HG03097 (cell line): ENCODE data around the gene CALHM3.
"Not testable (repeated sequence)": the region's sequence is repeated elsewhere in the genome, so short reads cannot be mapped to it uniquely, and the experiment has no call there.

Source experiments
- ATAC-seq: cut with Tn5 transposase; IDR thresholded peaks from one replicate; pipeline ENCODE4 v1.9.1; 2021; ENCODE audit not compliant: unreplicated experiment, low FRiP score

CALHM3 gene

DNA sequence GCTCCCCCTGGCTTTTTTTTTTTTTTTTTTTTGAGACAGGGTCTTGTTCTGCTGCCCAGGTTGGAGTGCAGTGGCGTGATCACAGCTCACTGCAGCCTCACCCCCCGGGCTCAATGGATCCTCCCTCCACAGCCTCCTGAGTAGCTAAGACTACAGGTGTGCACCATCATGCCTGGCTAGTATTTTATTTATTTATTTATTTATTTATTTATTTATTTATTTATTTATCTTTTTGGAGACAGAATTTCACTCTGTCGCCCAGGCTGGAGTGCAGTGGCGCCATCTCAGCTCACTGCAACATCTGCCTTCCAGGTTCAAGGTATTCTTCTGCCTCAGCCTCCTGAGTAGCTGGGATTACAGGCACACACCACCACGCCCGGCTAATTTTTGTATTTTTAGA is 24.7 kb upstream of the CALHM3 start:
- not testable (repeated sequence) for ATAC-seq

DNA sequence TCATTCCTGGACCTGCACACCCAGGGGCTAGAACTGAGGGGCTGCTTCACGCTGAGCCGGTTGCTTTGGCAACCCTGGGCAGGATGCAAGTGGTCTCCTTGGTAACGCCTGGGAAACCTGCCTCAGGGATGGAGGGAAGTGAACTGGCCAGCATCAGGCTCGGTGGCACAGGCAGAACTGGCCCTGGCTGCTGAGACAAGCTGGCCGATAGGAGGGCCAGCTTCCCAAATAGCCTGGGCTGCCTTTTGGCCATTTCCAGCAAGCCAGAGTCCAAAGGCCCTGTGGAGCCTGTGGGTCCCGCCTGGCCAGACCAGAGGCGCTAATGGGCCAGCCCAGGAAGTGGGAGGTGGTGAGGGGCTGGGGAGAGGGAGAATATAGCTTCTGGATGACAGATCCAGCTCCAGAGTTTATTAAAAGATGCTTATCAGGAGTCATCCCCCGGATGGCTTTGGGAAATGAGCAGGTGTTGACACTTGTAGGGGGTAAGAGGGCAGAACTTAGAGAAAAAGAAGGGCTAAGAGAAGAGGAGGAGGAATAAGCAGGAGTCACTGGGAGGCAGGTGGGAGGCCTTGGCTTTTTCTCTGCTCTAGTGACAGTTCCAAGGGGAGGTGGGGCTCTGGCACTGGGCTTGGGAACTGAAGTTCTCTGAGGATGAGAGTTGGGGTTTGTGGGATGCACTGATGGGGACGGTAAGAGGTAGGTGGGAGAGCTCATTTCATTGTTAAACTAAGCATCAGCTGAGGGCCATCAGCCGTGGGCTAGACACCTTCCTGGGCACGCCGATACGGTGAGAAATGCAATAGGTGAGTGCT is 24.0 kb upstream of the CALHM3 start:
- ATAC-seq: no peak

DNA sequence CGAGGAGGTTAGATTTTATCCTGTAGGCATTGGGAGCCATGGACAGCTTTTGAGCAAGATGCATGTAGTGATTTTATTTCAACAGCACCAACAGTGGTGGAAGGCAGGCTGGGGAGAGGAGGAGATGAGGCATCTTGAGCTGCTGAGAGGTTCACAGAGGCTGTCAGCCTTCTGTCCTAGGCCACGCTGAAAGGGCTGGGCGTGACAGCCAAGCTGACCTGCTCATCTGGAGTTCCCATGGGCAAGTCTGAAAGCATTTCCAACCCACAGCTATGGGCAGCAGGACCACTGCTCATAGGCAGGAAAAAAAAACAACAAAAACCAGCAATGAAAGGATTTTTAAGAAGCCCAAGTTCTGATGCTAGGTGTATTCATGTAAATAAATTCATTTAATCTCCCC is 22.1 kb upstream of the CALHM3 start:
- ATAC-seq: no peak

DNA sequence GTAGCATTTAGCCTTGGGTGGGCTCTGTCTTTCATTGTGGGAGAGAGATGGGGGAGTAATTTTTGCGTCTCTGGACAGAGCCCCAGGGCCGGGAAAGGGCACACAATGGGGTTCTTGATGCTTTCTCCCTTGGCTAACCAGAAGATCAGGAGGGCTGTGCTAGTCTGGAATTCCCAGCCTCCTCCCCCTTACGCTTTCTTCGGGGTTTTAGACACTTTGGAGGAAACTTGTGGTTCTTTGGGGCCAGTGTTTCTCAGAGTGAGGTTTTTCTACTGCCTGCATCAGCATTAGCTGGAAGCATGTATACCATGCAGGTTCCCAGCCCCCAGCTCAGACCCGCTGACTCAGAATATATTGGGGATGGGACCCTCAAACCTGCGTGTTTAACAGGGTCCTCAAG is 21.4 kb upstream of the CALHM3 start:
- ATAC-seq: no peak

DNA sequence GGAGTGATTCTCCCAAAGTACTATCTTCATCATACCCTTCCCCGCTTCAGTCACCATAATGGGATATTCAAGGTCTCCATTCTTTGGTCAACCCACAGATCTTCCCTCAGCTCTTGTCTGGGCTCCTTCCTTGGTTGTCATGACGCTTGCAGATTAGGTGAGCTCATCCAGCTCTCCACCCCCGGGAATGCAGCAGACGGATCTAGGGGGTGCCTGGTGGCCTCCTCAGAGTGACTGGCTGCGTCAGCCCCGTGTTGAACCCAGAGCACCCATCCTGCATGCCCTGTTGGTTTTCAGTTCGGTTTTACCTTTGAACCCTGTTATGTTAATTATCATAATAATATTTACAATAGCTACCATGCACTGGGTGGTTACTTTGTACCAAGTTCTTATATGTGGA is 20.8 kb upstream of the CALHM3 start:
- ATAC-seq: no peak

DNA sequence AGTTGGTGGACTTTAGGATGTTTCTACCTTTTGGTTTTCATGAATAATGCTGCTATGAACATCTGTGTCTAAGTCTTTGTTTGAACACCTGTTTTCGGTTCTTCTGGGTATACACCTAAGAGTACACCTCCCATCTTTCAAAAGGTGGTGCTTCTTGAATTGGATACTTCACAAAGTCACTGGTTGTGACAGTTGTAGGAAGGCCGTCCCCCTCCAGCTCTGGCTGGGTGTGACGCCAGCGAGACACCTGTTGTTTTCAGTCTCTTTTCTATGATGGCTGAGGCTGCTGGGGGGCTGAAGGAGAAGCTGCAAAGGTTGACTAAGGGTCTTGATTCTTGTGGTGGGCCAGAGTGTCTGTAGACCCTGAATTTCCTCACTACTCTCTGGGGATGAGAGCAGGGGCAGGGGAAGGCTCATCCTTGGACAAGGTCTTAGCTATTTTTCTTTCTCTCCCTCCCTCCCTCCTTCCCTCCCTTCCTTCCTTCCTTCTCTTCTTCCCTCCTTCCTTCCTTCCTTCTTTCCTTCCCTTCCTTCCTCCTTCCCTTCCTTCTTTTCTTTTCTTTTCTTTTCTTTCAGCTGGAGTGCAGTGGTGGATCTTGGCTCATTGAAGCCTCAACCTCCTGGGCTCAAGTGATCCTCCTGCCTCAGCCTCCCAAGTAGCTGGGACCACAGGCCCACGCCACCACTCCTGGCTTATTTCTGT is 20.0 kb upstream of the CALHM3 start:
- no peak for ATAC-seq

DNA sequence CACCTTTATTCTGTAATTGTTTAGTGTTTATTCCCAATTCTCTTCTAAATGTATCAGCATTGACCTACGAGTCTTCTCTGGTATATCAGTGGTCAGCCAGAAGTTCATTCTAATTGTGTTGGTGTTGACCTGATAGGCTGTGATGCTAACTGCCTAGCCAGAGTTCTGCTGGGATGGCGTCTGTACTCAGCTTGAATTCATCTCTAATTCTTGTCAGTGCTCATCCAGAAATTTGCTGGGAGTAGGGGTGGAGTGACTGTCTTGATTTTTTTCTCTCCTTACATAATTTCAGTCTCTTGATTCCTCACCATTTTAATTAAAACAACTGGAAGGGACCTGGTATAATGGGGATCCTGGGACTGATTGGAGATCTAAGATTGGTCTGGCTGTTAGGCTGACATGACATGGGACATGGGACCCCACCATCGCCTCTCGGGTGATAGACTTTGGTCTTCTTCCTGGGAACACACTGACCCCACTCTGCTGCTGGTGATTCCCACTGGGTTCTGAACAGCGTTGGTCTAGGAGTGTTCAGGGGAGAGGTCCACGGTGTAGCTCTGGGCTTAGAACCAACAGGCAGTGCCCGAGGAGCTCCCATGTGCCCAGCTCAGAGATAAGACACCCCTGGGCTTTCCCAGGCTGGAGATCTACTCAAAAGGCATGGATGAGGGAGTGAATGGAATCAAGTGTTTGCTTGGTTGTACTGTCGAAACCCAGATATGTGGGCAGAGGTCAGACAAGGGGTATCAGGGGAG is 18.3 kb upstream of the CALHM3 start:
- ATAC-seq: no peak

DNA sequence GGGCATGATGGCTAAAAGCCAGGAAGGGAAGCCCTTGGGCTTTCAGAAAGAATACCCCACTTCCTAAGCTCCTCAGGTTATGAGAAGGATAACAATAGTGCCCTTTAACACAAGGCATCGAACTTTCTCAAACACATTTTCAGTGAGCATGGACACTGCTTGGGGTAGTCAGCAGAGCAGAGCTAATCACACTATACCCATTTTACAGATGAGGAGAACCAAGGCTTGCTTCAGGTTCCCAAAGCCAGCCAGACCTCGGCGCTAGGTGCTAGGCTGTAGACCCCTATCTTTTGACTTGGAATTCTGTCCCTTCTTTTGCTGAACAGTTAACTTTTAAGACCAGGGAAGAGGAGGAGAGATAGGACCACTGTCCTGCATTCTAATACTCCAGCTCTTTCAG is 16.3 kb upstream of the CALHM3 start:
- ATAC-seq: no peak

DNA sequence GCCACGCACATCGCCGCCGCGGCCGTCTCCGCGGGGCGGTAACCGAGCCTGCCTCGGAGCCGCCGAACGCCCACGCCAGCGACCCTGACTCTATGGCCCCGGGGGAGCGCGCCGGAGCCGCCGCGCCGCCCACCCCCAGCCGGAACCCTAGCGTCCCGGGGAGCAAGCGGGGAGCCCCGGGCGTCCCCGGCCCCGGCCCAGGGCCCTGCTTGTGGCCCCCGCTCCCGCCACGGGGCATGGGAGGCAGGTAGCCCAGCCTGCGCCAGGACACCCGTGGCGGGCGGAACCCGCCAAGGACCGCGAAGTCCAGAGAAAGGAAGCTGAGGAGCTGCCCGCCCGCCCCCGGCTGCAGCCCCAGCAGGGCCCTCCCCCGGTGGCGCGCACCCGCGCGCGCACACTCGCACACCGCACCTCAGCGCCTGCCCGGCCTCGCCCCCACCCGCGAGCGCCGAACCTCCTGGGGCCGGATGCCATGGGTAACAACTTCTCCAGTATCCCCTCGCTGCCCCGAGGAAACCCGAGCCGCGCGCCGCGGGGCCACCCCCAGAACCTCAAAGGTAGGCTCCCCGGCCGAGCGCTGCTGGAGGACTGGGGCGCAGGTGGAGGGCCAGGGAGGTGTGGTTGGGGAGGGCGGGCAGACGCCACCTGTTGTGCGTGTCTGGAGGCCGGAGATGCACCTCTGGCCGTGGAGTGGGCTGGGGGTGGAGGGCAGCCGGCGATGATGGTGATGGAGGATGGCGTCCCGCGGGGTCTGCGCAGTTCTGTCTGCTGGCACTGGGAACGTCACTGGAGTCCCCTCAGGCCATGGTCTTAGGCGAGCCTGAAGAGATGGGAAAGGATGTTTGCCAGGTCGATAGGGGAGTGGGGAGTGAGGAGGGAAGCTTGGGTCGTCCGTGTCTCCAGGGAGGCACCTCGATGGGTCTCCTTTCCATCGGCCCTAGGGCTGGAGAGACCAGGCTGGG is 15.2 kb upstream of the CALHM3 start:
- ATAC-seq: no peak

DNA sequence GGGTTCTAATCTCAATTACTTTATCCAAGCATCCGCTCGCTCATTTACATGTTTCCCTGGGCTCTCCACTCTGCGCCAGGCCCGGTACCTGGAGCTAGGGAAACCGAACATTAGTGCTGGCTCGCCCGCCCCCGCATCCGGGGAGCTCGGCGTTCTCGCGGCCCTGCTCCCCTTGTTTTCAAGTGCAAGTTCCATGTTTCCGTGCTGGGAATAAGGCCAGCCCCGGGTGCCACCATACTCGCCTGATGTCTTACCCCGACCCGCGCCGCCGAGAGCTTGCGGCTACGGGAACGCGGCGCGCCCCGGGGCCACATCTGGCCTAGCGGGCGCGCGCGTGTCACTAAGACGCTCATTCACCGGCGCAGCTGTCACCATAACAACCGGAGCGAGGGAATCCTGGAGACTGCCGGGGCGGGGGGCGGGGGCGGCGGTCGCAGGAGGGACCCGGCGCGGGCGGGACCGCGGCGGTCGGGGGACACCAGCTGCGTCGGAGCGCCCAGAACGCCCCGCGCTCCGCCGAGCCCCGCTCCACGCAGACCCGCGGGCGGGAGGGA is 14.4 kb upstream of the CALHM3 start, which contains the start of gene NEURL1:
Gene NEURL1, plus strand, starts transcription at position 344 of the 554 bp plus-strand sequence. CDS start 683 bp downstream, outside the sequence.
- ATAC-seq: no peak

DNA sequence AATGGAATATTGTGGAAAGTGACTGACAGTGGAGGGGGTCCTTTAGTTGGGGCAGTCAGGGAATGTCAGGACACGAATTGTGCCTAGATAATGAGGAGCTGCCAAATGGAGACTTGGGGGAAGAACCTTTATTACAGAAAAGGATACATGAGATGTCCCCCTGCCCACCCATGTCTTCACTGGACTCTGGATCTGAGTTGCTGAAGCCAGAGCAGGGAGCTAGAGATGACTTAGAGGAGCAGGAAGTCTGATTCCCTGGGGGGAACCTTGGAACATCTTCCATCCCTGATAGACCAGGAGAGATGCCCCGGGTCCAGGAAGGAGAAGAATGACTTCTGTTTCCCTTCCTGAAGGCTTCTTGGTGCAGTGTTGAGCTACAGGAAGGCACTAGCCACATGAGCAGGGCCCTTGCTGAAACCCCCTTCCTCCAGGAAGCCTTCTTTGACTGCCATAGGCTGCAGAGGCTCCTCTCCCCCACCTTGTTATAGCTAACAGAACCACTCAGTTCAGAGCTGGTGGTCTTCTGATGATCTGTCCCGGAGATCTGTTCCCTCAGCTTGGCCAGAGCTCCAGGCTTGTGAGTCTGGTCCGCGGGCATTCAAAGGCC is 13.7 kb upstream of the CALHM3 start:
- no peak for ATAC-seq

DNA sequence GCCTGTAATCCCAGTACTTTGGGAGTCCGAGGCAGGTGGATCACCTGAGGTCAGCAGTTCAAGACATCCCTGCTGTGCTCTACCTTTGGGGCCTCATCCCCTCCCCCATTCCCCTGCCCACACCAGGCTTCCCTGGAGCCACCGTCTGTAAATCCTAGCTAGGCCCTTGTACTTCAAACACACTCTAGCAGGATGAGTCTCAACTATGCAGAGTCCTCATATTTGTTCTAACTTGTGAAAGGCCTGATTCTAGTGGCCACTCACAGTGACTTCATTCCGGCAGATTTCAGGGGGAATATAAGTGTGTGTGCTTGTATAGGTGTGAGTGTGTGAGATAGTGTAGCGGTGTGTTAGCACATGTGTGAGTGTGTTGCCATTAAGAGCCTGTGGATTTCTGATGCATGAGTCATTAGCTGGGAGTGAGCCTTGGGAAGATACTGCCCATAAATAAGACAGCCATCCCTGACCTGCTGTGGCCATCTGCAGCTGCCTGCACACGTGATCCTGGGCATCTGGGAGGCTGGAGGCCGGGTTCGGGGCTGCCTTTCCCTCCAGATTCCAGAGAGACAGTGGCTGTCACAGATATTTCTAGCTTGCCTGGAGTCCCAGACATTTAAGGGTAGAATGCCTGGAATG is 12.8 kb upstream of the CALHM3 start:
- ATAC-seq: no peak

DNA sequence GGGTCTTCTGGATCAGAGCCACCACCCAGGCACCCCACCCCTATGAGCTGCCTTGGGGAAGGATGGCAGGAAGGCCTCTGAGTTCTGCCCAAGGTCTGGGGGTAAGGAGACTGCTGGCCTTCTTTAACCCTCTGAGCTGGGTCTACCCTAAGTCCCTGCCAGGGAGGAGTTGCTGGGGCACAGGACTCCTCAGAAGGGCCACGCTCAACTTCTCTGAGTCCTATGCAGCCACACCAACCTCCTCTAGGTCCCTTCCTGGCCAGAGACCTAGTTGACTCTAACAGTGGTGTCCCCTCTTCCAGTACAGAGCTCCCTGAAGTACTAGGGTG is 11.9 kb upstream of the CALHM3 start:
- ATAC-seq: no peak

DNA sequence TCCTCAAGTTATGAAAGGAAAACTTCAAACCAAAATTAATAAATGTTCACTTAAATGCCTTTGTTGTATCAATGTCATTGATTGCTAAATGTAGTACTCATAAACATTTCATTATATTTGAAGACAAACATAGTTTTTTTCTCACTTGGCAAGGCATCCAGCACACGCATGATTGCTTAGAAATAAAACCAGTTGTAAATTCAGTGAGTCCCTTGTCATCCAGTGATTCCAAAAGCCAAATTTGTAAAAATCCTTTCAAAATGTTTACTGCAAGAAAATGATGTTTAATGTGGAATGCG is 8.3 kb upstream of the CALHM3 start:
- ATAC-seq: no peak

DNA sequence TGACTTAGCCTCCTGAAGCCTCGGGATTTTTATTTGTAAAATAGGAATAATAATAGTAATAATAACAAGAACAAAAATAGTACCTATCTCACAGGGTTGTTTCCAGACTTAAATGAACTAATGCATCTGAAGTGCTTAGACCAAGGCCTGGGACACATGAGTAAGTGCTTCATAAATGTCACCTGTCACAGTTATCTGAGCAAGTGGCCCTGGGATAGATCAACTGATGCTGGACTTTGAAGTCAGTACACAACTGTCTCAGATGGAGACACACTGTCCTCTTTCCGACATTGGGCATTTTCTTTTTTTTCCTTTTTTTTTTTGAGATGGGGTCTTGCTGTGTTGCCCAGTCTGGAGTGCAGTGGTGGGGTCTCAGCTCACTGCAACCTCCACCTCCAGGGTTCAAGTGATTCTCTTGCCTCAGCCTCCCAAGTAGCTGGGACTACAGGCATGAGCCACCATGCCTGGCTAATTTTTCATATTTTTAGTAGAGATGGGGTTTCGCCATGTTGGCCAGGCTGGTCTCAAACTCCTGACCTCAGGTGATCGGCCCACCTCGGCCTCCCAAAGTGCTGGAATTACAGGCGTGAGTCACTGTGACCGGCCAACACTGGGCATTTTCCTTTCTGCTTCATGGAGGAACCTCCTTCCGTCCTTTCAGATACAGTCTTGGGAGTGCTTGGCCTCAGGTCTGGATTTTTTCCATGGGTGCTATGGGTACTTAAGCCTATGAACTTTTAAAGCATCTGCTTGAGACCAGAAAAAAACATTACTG is 7.8 kb upstream of the CALHM3 start:
- ATAC-seq: not testable (repeated sequence)

DNA sequence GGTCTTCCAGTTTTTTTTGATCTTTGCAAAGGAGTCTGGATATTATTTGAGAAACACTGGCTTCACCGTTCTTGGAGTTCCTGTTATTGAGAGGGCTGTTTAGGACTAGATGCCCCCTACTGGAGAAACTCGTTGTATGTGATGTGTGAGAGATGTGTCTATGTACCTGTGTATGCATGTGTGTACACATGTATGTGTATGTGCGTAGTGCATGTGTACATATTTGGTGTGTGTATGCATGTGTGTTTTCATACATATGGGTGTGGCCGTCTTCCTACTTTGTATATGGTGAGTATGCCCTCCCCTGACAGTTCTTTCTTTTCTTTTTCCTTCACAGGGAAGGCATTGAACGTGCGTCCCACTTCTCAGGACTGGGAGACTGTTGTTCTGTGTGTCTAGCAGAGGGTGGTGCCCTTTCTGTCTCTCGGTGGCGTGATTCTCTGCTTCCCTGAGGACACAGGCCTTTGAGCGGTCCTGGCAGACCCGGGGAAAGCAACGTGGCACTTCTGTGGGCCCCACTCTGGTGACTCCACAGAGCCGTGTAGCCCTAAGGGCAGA is 3.0 kb upstream of the CALHM3 start:
- no peak for ATAC-seq

DNA sequence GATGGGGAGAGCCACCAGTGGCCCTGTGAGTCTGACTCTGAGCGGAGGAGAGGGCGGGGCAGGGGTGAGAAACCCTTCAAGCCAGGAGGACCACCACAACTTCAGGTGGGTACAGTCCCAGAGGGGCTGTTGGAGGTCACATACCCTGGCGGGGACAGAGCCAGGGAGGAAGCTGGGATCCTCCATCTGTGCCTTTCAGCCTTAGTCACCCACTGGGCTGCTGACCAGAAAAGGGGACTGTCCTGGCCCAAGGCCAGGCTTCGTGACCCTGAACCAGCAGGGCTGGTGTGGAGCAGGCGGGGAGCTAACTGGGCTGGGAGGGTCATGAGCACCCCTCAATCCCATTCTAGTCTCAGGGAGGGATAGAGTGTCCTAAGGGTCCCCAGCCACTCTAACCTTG is 1.5 kb upstream of the CALHM3 start:
- no peak for ATAC-seq

DNA sequence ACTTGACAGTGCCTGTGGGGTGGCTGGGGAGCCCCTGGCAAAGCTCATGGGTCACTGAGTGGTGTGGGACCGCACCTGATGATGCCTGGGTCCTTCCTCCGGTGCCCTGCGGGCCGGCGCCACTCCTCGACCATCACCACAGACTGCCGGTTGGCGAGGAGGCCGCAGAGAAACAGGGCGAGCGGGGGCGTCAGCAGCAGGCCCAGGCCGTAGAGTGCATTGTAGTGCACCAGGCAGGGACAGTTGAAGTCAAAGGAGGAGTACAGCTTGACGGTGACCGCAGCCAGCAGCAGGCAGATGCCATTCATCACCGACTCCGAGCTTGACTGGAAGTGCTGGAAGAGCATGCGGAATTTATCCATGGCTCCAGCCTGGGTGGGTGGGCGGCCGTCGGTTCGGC is 369 bp downstream of the CALHM3 start:
- ATAC-seq: no peak
